Measurements from ENCODE around the gene GNG2. TPM values are rescaled to one million over a fixed set of nuclear protein-coding genes. Genes with fewer than 3 reads are reported as not detected.

GNG2 gene
- total and polyA plus RNA-seq, 11 donors, result 3.1 to 29.2 (median 7.0) TPM

GRCh38 chr14:51988221-51988620, 127.8 kb downstream of the GNG2 start:
- Histone ChIP-seq H3K9me3 (no peaks in the 10 kb centered on the region), H3K27me3 (no peaks in the 10 kb centered on the region), H3K4me1 (peaks cover 0 to 38% (median 22%) of the 10 kb centered on the region in 12 donors), H3K27ac (peak overlapping the region in 1 of 12 donors; percentile 93), H3K36me3 (peaks cover 0 to 23% (median 21%) of the 10 kb centered on the region in 9 donors), H3K4me3 (no peak overlapping the region)
- WGBS, 4 donors, result 36 to 53% (median 43%) methylated on average over 1 of the region's 1 CpG
- TF ChIP-seq POLR2A (IDR thresholded peaks at IDR 0.05) (no peak), CTCF (IDR thresholded peaks at IDR 0.05) (no peak)
- intact Hi-C loops (cut with DNase I), result loop anchor here in 4 of 10 donors (5.0 to 10.0 kb wide), 2 partner anchors 336 to 703 kb away; partner anchors contain the start of gene FRMD6 (in 1 of the 4)
- ATAC-seq (no peak), DNase-seq (no peak)

GRCh38 chr14:51989293-51990234, 129.2 kb downstream of the GNG2 start, which contains the start of gene RTRAF:
Gene RTRAF, plus strand, starts transcription at chr14:51989546. Its CDS starts 94 bp downstream, at chr14:51989640.
- 0 to 1% (median 0%) methylated on average over 50 to 72 of the region's 72 CpGs for WGBS, 4 donors
- Histone ChIP-seq H3K36me3 (peaks cover 0 to 37% (median 34%) of the 10 kb centered on the region in 9 donors), H3K9me3 (no peaks in the 10 kb centered on the region), H3K4me1 (peaks cover 0 to 51% (median 27%) of the 10 kb centered on the region in 12 donors), H3K4me3 (peak within 1 kb of the TSS; percentile 58 to 98 (median 88)), H3K27me3 (no peaks in the 10 kb centered on the region), H3K27ac (peak within 1 kb of the TSS; percentile 60 to 93 (median 86))
- DNase-seq (peak; percentile 96 to 97 (median 96)), ATAC-seq (peak; percentile 97 to 100 (median 99))
- TF ChIP-seq CTCF (IDR thresholded peaks at IDR 0.05), result peak in 1 of 12 donors; percentile 16
- TF ChIP-seq POLR2A (IDR thresholded peaks at IDR 0.05), result peak; percentile 49 to 90
- intact Hi-C loops (cut with DNase I), result loop anchor here in 5 of 10 donors (5.0 to 10.0 kb wide), 4 partner anchors 143 to 705 kb away; partner anchors contain the start of genes FRMD6 (in 1 of the 5) and PTGDR (in 1 of the 5)

- H3K27ac ChIP-seq, result peak overlapping the region in 3 of 12 donors; percentile 89 to 93 (median 90)
- H3K27me3 ChIP-seq, result no peaks in the 10 kb centered on the region
- peaks cover 0 to 46% (median 43%) of the 10 kb centered on the region in 9 donors for H3K36me3 ChIP-seq
- ATAC-seq (no peak), DNase-seq (no peak)
- peaks cover 0 to 54% (median 31%) of the 10 kb centered on the region in 12 donors for H3K4me1 ChIP-seq
- H3K4me3 ChIP-seq, result peak overlapping the region in 11 of 12 donors; percentile 76 to 98 (median 88)
- intact Hi-C loops (cut with DNase I), result loop anchor here in 2 of 10 donors (5.0 to 10.0 kb wide), 2 partner anchors 142 to 274 kb away; partner anchors contain the start of gene PTGDR (in 1 of the 2)
- no peaks in the 10 kb centered on the region for H3K9me3 ChIP-seq
- WGBS, 4 donors, result 74 to 75% (median 75%) methylated on average over 3 of the region's 3 CpGs
- TF ChIP-seq POLR2A (IDR thresholded peaks at IDR 0.05) (no peak), CTCF (IDR thresholded peaks at IDR 0.05) (no peak)
Measured at GRCh38 chr14:51990488-51990887, 130.1 kb downstream of the GNG2 start.
